Activated CD4-positive, CD25-positive, alpha-beta regulatory T cell treated with anti-CD3 and anti-CD28 coated beads, Interleukin-2, amount 50 U/mL, for 72 hours (primary cell): ENCODE data around the gene ZNF292.
"Not testable (repeated sequence)": the region's sequence is repeated elsewhere in the genome, so short reads cannot be mapped to it uniquely, and the experiment has no call there.

Experiments used
- DNase-seq: peaks from one replicate; pipeline ENCODE4 v3.0.0; 2021

ZNF292 gene

GRCh38 chr6:87283461-87283860 lies 128.1 kb downstream of the ZNF292 start:
- no peak for DNase-seq

- DNase-seq, result no peak
These were observed 131.9 kb downstream of the ZNF292 start for GRCh38 chr6:87287251-87287650.

- DNase-seq, result no peak
These were observed 134.2 kb downstream of the ZNF292 start for GRCh38 chr6:87289571-87289970.

- no peak for DNase-seq
These were observed 136.5 kb downstream of the ZNF292 start for GRCh38 chr6:87291883-87292282.

GRCh38 chr6:87293526-87293925 lies 138.2 kb downstream of the ZNF292 start:
- DNase-seq, result no peak

GRCh38 chr6:87297119-87297518 lies 141.8 kb downstream of the ZNF292 start:
- DNase-seq, result no peak

GRCh38 chr6:87301277-87301676 lies 145.9 kb downstream of the ZNF292 start:
- not testable (repeated sequence) for DNase-seq

- no peak for DNase-seq
These were observed 153.6 kb downstream of the ZNF292 start for GRCh38 chr6:87308970-87309369.

- no peak for DNase-seq
These were observed 157.5 kb downstream of the ZNF292 start for GRCh38 chr6:87312860-87313259.
